HG02885 (cell line): ENCODE data around the gene TK2.
"Not testable (repeated sequence)": the region's sequence is repeated elsewhere in the genome, so short reads cannot be mapped to it uniquely, and the experiment has no call there.

ENCODE experiments used
- ATAC-seq: cut with Tn5 transposase; IDR thresholded peaks from one replicate; pipeline ENCODE4 v1.9.1; 2021; ENCODE audit warnings: mild to moderate bottlenecking; ENCODE audit not compliant: unreplicated experiment, poor library complexity

TK2 gene

GRCh38 chr16:66510711-66511601 is 39.0 kb downstream of the TK2 start:
- ATAC-seq: no peak

GRCh38 chr16:66510298-66510697 is 39.6 kb downstream of the TK2 start:
- ATAC-seq: no peak

- ATAC-seq: no peak
Observed at GRCh38 chr16:66509576-66509975, 40.3 kb downstream of the TK2 start.

DNA sequence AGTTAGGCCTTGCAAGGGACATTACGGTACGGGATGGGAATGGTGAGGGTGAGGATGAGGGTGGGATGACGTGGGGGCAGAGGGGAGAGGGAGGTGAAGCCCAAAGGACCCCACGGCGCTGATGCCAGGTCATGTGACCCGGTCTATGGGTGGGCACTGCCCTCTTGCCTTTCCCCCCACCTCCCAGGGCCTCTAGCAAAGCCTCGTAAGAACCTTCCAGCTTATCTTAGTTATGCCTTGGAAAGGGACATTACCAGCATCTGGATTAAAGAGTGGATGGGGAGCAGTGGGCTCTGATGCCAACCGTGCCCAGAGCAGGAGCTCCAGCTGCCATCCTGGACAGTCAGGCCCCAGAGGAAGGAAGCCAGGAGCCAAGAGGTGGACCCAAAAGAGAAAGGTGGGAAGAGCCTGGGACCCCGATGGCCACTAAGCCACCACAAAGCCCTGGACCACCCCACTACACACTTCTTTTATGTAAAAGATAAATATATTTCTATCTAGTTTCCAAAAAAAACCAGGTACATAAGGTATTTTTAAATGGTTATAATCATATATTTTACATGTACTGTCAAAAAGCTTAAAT is 40.9 kb downstream of the TK2 start:
- no peak for ATAC-seq

DNA sequence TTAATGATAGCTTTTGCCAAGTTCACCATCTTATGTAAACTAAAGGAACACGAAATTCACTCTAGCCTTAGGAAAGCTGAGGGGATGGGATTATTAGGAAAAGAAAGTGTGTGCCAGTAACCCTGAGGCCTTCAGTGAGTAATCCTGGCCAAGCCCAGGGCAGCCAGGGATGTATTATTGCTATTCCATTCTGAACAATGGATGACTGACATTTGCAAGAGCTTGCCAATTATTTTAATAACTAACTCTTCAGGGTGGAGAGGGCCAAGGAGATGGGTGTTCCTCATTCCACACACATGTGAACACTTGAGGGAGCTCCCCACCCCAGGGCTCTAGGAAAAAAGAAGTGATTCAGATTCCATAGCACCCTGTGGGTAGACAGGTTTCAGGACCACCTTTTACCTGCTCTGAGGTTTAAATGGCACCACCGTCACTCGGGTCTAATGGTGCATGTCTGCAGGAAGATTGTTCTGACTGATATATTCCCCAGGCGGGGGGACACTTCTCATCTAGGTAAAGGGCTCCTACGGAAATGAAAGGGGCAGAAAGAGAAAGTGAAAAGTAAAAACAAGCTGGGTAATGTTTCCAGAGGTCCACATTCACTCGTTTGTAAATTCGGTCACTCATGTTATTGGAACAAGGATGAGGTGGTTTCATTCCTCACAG is 41.5 kb downstream of the TK2 start:
- peak; percentile 53 for ATAC-seq

DNA sequence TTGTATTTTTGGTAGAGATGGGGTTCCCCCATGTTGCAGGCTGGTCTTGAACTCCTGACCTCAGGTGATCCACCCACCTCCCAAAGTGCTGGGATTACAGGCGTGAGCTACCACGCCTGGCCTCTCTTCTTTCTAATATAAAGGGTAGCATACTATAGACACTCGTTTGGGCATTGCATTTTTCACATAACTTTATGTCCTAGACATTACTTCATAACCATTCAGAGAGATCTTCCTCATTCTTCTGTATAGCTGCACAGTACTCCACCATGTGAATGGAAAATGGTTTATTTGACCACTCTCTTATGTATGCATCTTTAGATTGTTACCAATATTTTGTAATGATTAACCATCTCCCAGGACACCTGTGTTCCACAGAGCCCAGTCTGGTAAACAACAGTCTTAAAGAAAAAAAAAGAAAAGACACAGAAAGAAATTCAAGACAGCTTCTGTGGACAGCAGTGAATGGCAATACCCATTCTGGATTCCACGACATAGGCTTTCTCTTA is 42.1 kb downstream of the TK2 start:
- no peak for ATAC-seq

DNA sequence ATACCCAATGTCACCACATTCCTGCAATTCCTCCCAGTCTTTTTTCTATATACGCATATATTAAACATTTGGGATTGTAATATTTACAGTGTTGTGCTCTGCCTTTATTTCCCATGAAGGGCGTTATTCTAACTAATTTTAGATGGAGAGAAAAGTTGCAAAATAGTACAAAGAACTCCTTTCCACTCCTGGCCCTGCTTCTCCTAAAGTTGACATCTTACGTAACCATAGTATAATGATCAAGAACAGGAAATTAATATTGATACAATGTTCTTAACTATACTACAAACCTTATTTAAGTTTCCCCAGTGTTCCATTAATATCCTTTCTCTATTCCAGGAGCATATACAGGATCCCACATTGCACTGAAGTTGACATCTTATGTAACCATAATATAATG is 46.3 kb downstream of the TK2 start:
- no peak for ATAC-seq

DNA sequence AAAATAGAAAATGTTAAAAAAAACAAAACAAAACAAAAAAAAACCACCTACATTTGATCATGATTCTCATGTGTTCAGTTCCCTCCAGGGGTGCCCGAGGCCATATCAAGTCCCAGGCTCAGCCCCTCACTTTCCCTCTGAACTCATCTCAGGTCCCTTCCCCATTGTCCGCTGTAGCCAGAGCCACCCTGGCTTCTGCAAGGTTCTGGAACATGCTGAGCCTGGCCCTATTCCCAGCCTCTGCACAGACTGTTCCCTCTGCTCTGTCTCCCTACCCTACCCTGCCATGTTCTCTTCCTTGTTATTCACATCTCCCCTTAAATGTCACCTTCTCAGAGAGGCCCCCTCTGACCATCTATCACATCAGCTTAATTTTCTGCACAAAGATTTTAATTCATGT is 46.9 kb downstream of the TK2 start:
- ATAC-seq: no peak

DNA sequence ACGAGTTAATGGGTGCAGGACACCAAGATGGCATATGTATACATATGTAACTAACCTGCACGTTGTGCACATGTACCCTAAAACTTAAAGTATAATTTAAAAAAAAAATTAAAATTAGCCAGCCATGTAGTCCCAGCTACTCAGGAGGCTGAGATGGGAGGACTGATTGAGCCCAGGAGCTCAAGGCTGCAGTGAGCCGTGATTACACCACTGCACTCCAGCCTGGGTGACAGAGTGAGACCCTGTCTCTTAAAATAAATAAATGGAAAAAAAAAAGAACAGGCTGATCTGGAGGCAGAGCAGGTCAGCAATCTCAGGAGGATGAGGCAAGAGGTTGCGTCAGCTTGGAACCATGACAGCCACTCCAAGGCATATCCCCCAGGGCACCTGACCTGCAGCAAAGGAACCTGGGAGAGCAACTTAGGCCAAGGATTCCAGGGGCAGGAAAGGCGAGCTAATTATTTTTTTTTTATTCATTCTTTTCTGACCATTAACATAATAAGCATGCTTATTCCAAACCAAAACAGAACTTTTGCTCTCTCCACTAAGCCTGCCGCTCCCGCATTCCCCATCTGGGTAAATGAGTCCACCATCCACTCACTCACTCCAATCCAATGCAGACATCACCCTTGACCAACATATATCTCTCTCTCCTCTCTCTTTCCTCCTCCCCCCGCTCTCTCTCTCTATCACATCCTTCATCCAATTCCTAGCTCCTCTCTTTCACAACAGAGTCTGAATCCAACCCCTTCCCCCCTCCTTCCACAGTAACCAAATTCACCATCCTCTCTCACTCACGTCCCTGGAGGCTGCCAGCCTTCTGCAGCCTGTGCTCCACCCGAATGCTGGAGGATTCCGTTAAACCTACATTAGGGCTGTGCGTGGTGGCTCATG is 47.7 kb downstream of the TK2 start:
- ATAC-seq: no peak

DNA sequence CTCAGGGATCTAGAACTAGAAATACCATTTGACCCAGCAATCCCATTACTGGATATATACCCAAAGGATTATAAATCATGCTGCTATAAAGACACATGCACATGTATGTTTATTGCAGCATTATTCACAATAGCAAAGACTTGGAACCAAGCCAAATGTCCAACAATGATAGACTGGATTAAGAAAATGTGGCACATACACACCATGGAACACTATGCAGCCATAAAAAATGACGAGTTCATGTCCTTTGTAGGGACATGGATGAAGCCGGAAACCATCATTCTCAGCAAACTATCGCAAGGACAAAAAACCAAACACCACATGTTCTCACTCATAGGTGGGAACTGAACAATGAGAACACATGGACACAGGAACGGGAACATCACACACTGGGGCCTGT is 48.4 kb downstream of the TK2 start:
- not testable (repeated sequence) for ATAC-seq

DNA sequence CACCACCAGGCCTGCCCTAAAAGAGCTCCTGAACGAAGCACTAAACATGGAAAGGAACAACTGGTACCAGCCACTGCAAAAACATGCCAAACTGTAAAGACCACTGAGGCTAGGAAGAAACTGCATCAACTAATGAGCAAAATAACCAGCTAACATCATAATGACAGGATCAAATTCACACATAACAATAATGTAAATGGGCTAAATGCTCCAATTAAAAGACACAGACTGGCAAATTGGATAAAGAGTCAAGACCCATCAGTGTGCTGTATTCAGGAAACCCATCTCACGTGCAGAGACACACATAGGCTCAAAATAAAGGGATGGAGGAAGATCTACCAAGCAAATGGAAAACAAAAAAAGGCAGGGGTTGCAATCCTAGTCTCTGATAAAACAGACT is 52.0 kb downstream of the TK2 start:
- not testable (repeated sequence) for ATAC-seq

GRCh38 chr16:66496226-66496625 is 53.7 kb downstream of the TK2 start:
- not testable (repeated sequence) for ATAC-seq

GRCh38 chr16:66495440-66495839 is 54.5 kb downstream of the TK2 start:
- no peak for ATAC-seq

DNA sequence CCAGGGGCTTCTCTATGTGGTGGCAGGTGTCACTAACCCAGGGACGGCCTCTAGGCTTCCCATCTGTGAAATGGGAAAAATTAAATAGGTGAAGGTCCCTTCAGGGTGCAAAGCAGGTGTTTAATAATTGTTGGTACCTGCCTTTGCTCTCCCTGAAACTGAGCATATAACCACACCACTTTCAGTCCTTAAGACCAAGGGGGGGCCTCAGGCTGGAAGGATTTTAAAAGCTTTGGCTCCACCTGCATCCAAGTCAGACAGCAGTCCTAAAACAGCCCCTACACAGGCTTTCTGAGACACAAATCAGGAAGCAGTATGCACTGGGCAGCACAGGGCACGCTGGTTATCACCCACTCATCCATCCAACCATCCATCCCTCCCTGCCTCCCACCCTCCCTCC is 55.0 kb downstream of the TK2 start:
- no peak for ATAC-seq

DNA sequence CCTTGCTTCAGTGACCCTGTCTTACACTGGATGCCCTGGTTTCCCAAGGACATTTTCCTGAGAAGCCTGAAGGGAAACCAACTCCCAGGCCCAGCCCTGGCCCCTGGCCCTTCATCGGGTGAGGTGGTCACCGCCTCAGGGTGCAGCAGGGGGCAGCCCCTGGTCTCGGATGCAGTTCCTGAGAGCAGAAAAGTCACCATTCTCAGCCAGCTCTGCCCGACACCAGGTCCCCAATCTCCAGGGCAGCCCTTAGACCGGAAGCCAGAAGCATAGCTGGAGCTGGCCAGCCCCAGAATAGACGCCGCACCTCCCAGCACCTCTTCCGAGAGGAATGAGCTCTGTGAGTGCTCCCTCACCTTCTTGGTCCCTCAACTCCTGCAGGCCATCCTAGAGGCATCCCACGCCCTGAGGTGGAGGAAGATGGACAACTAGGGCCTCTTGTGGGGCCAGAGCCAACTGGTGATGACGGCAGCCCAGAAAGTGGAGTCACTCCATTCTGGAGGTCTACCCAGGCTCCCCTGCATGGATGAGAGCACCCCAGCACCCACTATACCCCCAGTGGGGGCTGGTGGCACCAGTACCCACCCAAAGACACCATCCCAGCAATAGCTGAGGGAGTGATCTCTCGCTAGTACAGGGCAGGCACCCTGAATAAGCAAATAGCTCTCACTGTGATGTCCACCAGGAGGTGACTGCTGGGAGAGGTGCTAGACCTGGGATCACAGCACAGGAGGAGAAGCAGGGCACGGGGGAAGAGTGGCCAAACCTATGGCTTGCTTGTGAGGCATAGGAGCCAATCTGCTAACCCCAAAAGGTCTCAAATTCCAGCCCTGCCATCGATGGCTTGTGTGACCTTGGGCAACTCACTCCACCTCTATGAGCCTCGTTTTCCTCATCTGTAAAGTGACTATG is 56.2 kb downstream of the TK2 start:
- ATAC-seq: no peak

DNA sequence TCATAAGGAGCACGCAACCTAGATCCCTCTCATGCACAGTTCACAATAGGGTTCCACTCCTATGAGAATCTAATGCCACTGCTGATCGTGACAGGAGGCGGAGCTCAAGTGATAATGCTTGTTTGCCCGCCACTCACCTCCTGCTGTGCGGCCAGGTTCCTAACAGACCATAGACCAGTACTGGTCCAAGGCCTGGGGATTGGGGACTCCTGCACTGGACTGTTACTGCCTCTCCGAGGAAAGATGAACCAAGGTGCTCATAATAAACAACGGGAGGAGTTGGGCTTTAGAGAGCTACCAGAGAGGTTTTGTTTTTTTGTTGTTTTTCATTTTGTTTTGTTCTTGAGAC is 58.2 kb downstream of the TK2 start:
- ATAC-seq: no peak

- no peak for ATAC-seq
Observed at GRCh38 chr16:66490774-66491715, 58.9 kb downstream of the TK2 start.

DNA sequence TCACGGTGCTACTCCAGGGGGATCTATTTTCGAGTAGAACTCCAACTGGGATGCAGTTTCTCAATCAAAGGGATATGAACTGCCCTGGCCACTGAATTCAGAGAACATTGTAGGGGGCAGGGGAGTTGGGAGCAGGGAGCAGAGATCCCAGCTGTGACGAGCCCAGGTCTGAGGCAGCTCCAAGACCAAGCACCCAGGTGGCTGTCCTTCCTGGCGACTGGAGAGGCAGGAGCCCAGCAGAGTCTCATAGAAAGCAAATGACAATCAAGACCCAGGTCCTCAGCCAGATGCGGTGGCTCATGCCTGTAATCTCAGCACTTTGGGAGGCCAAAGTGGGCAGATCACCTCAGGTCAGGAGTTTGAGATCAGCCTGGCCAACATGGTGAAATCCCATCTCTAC is 60.1 kb downstream of the TK2 start:
- ATAC-seq: no peak
